Karpas-422 (cell line): Measurements from ENCODE around the gene CSNK1D. TPM values are rescaled to one million over a fixed set of nuclear protein-coding genes. Genes with fewer than 3 reads are reported as not detected.
A peak's percentile ranks its signal among the peaks of the same experiment; 100 is the strongest.

ENCODE experiments used
- DNase-seq: peaks from one replicate; pipeline ENCODE4 v3.0.0-alpha.2; 2015
- H2AFZ ChIP-seq: fragments of 200-600 bp; sonication (generic); 2 replicates; pipeline ENCODE4 v1.6.1; 2014; ENCODE audit warnings: antibody characterized with exemption, low read length, mixed read lengths
- H3K27ac ChIP-seq: fragments of 200-600 bp; sonication (generic); 2 replicates; pipeline ENCODE4 v1.5.1; 2014; ENCODE audit warnings: mild to moderate bottlenecking, low read length, moderate library complexity
- H3K27me3 ChIP-seq: fragments of 200-600 bp; sonication (generic); 2 replicates; pipeline ENCODE4 v1.6.1; 2014; ENCODE audit warnings: low read length, mixed read lengths
- H3K36me3 ChIP-seq: fragments of 200-600 bp; sonication (generic); 2 replicates; pipeline ENCODE4 v1.6.1; 2014; ENCODE audit warnings: low read length, mixed read lengths; ENCODE audit not compliant: insufficient read depth
- H3K4me1 ChIP-seq: fragments of 200-600 bp; sonication (generic); 2 replicates; pipeline ENCODE4 v1.6.1; 2014; ENCODE audit warnings: mild to moderate bottlenecking, low read length, mixed read lengths
- H3K4me2 ChIP-seq: fragments of 200-600 bp; sonication (generic); 2 replicates; pipeline ENCODE4 v1.6.1; 2014; ENCODE audit warnings: low read length, low read depth, mild to moderate bottlenecking; ENCODE audit not compliant: poor library complexity, severe bottlenecking
- H3K4me3 ChIP-seq: fragments of 200-600 bp; sonication (generic); 2 replicates; pipeline ENCODE4 v1.5.1; 2014; ENCODE audit warnings: mild to moderate bottlenecking, antibody characterized with exemption, low read length, mixed read lengths
- H3K79me2 ChIP-seq: fragments of 200-600 bp; sonication (generic); 2 replicates; pipeline ENCODE4 v1.6.1; 2014; ENCODE audit warnings: mild to moderate bottlenecking, low read length, mixed read lengths
- H3K9ac ChIP-seq: fragments of 200-600 bp; sonication (generic); 2 replicates; pipeline ENCODE4 v1.6.0; 2014; ENCODE audit warnings: low read length
- H3K9me2 ChIP-seq: fragments of 200-600 bp; sonication (generic), shearing (Covaris generic); replicated peaks from 2 replicates; pipeline ENCODE4 v1.6.0; 2014; ENCODE audit warnings: mild to moderate bottlenecking, low read length, moderate library complexity; ENCODE audit not compliant: insufficient read depth
- H3K9me3 ChIP-seq: fragments of 300-700, 200-600 bp; sonication (generic); 2 replicates; pipeline ENCODE4 v1.6.1; 2014; ENCODE audit warnings: low read length, mixed read lengths
- H4K20me1 ChIP-seq: fragments of 200-600 bp; sonication (generic); 2 replicates; pipeline ENCODE4 v1.6.1; 2014; ENCODE audit warnings: mild to moderate bottlenecking, antibody characterized with exemption, low read length, low read depth; ENCODE audit not compliant: insufficient read depth
- total RNA-seq: library from RNA; depleted of rRNA; stranded (reverse); fragments of >200 nt; shearing (Covaris generic); gene quantifications from 2 replicates; pipeline ENCODE4 v1.2.3, GENCODE V29; 2014; ENCODE audit warnings: low replicate concordance; rRNA removed

CSNK1D gene
- total RNA-seq, result 27.1 and 30.6 TPM in 2 replicates

GRCh38 chr17:82273327-82274133 lies at the start of gene CSNK1D:
Gene CSNK1D (minus strand): TSS chr17:82273700. CDS start chr17:82273381, 319 bp downstream.
- H3K4me2 ChIP-seq, result peak within 1 kb of the TSS; percentile 81
- no peaks in the 10 kb centered on the region for H3K9me3 ChIP-seq
- H3K4me3 ChIP-seq, result peak within 1 kb of the TSS; percentile 77
- H3K79me2 ChIP-seq, result peaks cover 46% of the 10 kb centered on the region
- peaks cover 40% of the 10 kb centered on the region for H4K20me1 ChIP-seq
- DNase-seq, result peak; percentile 95
- peak within 1 kb of the TSS; percentile 80 for H3K27ac ChIP-seq
- peaks cover 15% of the 10 kb centered on the region; the same call in 1 of the 2 replicates for H3K36me3 ChIP-seq
- H2AFZ ChIP-seq, result peak within 1 kb of the TSS; percentile 88; the same call in 1 of the 2 replicates
- no peaks in the 10 kb centered on the region for H3K27me3 ChIP-seq
- H3K9me2 ChIP-seq, result no peaks in the 10 kb centered on the region
- peaks cover 17% of the 10 kb centered on the region for H3K4me1 ChIP-seq
- peak within 1 kb of the TSS; percentile 99 for H3K9ac ChIP-seq

- peaks cover 7% of the 10 kb centered on the region; the same call in 1 of the 2 replicates for H3K4me1 ChIP-seq
- no peaks in the 10 kb centered on the region for H3K79me2 ChIP-seq
- H3K36me3 ChIP-seq, result no peaks in the 10 kb centered on the region
- no peak overlapping the region for H3K9ac ChIP-seq
- no peak overlapping the region for H3K4me3 ChIP-seq
- no peak overlapping the region for H2AFZ ChIP-seq
- no peak overlapping the region for H3K27ac ChIP-seq
- H3K4me2 ChIP-seq, result no peak overlapping the region
- H3K9me2 ChIP-seq, result no peaks in the 10 kb centered on the region
- no peak for DNase-seq
- H3K9me3 ChIP-seq, result no peaks in the 10 kb centered on the region; the same call in 1 of the 2 replicates
- H4K20me1 ChIP-seq, result no peaks in the 10 kb centered on the region
- H3K27me3 ChIP-seq, result no peaks in the 10 kb centered on the region
Measured at GRCh38 chr17:82322526-82323453, 49.3 kb upstream of the CSNK1D start.

- Histone ChIP-seq H3K27me3 (no peaks in the 10 kb centered on the region), H3K4me1 (peaks cover 7% of the 10 kb centered on the region; the same call in 1 of the 2 replicates), H2AFZ (no peak overlapping the region), H3K27ac (no peak overlapping the region), H3K9me2 (no peaks in the 10 kb centered on the region), H3K79me2 (no peaks in the 10 kb centered on the region), H4K20me1 (no peaks in the 10 kb centered on the region), H3K4me2 (no peak overlapping the region), H3K36me3 (no peaks in the 10 kb centered on the region), H3K9ac (no peak overlapping the region), H3K4me3 (no peak overlapping the region), H3K9me3 (no peaks in the 10 kb centered on the region; the same call in 1 of the 2 replicates)
- no peak for DNase-seq
Measured at GRCh38 chr17:82321947-82322466, 48.5 kb upstream of the CSNK1D start.

- H3K27ac ChIP-seq, result no peak overlapping the region
- no peak overlapping the region for H3K4me3 ChIP-seq
- H3K4me1 ChIP-seq, result peaks cover 7% of the 10 kb centered on the region; the same call in 1 of the 2 replicates
- no peak overlapping the region for H3K9ac ChIP-seq
- H3K36me3 ChIP-seq, result no peaks in the 10 kb centered on the region
- no peak overlapping the region for H3K4me2 ChIP-seq
- no peaks in the 10 kb centered on the region; the same call in 1 of the 2 replicates for H3K9me3 ChIP-seq
- no peaks in the 10 kb centered on the region for H4K20me1 ChIP-seq
- no peak overlapping the region for H2AFZ ChIP-seq
- no peaks in the 10 kb centered on the region for H3K27me3 ChIP-seq
- DNase-seq, result peak; percentile 69
- no peaks in the 10 kb centered on the region for H3K9me2 ChIP-seq
- H3K79me2 ChIP-seq, result no peaks in the 10 kb centered on the region
Measured at GRCh38 chr17:82320956-82321927, 47.7 kb upstream of the CSNK1D start.

- Histone ChIP-seq H3K79me2 (no peaks in the 10 kb centered on the region), H3K36me3 (no peaks in the 10 kb centered on the region), H2AFZ (no peak overlapping the region), H3K27me3 (no peaks in the 10 kb centered on the region), H3K4me3 (no peak overlapping the region), H3K4me1 (peaks cover 7% of the 10 kb centered on the region; the same call in 1 of the 2 replicates), H3K27ac (no peak overlapping the region), H3K4me2 (no peak overlapping the region), H4K20me1 (no peaks in the 10 kb centered on the region), H3K9ac (no peak overlapping the region), H3K9me2 (no peaks in the 10 kb centered on the region), H3K9me3 (no peaks in the 10 kb centered on the region; the same call in 1 of the 2 replicates)
- DNase-seq, result no peak
Measured at GRCh38 chr17:82320140-82320840, 46.8 kb upstream of the CSNK1D start.

GRCh38 chr17:82319619-82320062 lies 46.1 kb upstream of the CSNK1D start:
- Histone ChIP-seq H3K4me1 (peaks cover 2% of the 10 kb centered on the region; the same call in 1 of the 2 replicates), H3K9me2 (no peaks in the 10 kb centered on the region), H3K9ac (no peak overlapping the region), H3K79me2 (no peaks in the 10 kb centered on the region), H3K27ac (no peak overlapping the region), H3K36me3 (no peaks in the 10 kb centered on the region), H2AFZ (no peak overlapping the region), H4K20me1 (no peaks in the 10 kb centered on the region), H3K4me2 (no peak overlapping the region), H3K4me3 (no peak overlapping the region), H3K9me3 (no peaks in the 10 kb centered on the region; the same call in 1 of the 2 replicates), H3K27me3 (no peaks in the 10 kb centered on the region)
- DNase-seq, result no peak
